Measurements from ENCODE around the gene KLHL29.

The KLHL29 gene

GRCh38 chr2:23657371-23657770 is 272.4 kb downstream of the KLHL29 start:
- no peak for DNase-seq (ENCODE audit: low read depth in 1 of 2, low spot score in 1 of 2)
- no peak overlapping the region for H3K4me3 ChIP-seq (replicated peaks; ENCODE audit: insufficient read depth, low read length)
- no peaks in the 10 kb centered on the region for H3K27me3 ChIP-seq (ENCODE audit: insufficient read depth, poor library complexity, severe bottlenecking)
- TF ChIP-seq SPI1 (IDR thresholded peaks at IDR 0.05; ENCODE audit: borderline replicate concordance, low read depth): no peak
- TF ChIP-seq REST (IDR thresholded peaks at IDR 0.05; ENCODE audit: insufficient replicate concordance, low read depth): no peak
- no peak for TF ChIP-seq GABPA (IDR thresholded peaks at IDR 0.05; ENCODE audit: low read depth)
- no peak for TF ChIP-seq CTCF (IDR thresholded peaks at IDR 0.05; ENCODE audit: insufficient read depth, low read length)
- TF ChIP-seq POLR2AphosphoS5 (IDR thresholded peaks at IDR 0.05; ENCODE audit: low read depth): no peak
- no peak overlapping the region for H3K27ac ChIP-seq (replicated peaks)

GRCh38 chr2:23657934-23658333 is 273.0 kb downstream of the KLHL29 start:
- Histone ChIP-seq H3K27ac (replicated peaks) (no peak overlapping the region), H3K27me3 (ENCODE audit: insufficient read depth, poor library complexity, severe bottlenecking) (no peaks in the 10 kb centered on the region), H3K4me3 (replicated peaks; ENCODE audit: insufficient read depth, low read length) (no peak overlapping the region)
- no peak for DNase-seq (ENCODE audit: low read depth in 1 of 2, low spot score in 1 of 2)
- TF ChIP-seq POLR2AphosphoS5 (IDR thresholded peaks at IDR 0.05; ENCODE audit: low read depth) (no peak), REST (IDR thresholded peaks at IDR 0.05; ENCODE audit: insufficient replicate concordance, low read depth) (no peak), GABPA (IDR thresholded peaks at IDR 0.05; ENCODE audit: low read depth) (no peak), SPI1 (IDR thresholded peaks at IDR 0.05; ENCODE audit: borderline replicate concordance, low read depth) (no peak), CTCF (IDR thresholded peaks at IDR 0.05; ENCODE audit: insufficient read depth, low read length) (no peak)

GRCh38 chr2:23658466-23658942 is 273.5 kb downstream of the KLHL29 start:
- DNase-seq (ENCODE audit: low read depth in 1 of 2, low spot score in 1 of 2): no peak
- Histone ChIP-seq H3K27ac (replicated peaks) (no peak overlapping the region), H3K4me3 (replicated peaks; ENCODE audit: insufficient read depth, low read length) (no peak overlapping the region), H3K27me3 (ENCODE audit: insufficient read depth, poor library complexity, severe bottlenecking) (peaks cover under 1% of the 10 kb centered on the region)
- no peak for TF ChIP-seq SPI1 (IDR thresholded peaks at IDR 0.05; ENCODE audit: borderline replicate concordance, low read depth)
- no peak for TF ChIP-seq CTCF (IDR thresholded peaks at IDR 0.05; ENCODE audit: insufficient read depth, low read length)
- no peak for TF ChIP-seq POLR2AphosphoS5 (IDR thresholded peaks at IDR 0.05; ENCODE audit: low read depth)
- no peak for TF ChIP-seq GABPA (IDR thresholded peaks at IDR 0.05; ENCODE audit: low read depth)
- TF ChIP-seq REST (IDR thresholded peaks at IDR 0.05; ENCODE audit: insufficient replicate concordance, low read depth): no peak

Data from HL-60 (cell line).